Measurements from ENCODE around the gene MRPL53.
"Not testable (repeated sequence)": the region's sequence is repeated elsewhere in the genome, so short reads cannot be mapped to it uniquely, and the experiment has no call there.

MRPL53 gene

GRCh38 chr2:74481431-74481830 is 9.0 kb upstream of the MRPL53 start:
- no peak for DNase-seq

DNA sequence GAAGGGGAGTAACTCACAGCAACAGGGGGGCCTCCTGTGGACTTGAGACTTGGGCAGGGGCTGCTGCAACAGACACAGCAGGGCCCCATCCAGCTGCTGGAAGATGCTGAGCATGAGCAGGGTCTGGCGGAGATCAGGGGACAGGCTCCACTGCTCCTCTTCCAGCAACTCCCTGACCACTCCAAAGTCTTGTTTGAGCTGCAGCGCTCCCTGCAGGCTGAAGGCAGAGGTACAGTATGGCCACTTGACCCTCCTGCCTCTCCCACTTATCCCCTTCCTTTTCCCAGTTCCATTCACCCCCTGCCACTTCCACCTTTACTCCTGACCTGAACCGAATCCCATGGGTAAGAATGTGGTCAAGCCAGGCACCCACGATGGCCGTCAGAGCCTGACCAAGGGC is 2.4 kb upstream of the MRPL53 start:
- no peak for DNase-seq

GRCh38 chr2:74474481-74474880 is 2.0 kb upstream of the MRPL53 start:
- no peak for DNase-seq

- DNase-seq = no peak
Measured at GRCh38 chr2:74472945-74473258, 422 bp upstream of the MRPL53 start.

GRCh38 chr2:74471332-74472065 is 981 bp downstream of the MRPL53 start:
- DNase-seq = no peak

- DNase-seq = not testable (repeated sequence)
Measured at GRCh38 chr2:74470742-74471141, 1.7 kb downstream of the MRPL53 start.

DNA sequence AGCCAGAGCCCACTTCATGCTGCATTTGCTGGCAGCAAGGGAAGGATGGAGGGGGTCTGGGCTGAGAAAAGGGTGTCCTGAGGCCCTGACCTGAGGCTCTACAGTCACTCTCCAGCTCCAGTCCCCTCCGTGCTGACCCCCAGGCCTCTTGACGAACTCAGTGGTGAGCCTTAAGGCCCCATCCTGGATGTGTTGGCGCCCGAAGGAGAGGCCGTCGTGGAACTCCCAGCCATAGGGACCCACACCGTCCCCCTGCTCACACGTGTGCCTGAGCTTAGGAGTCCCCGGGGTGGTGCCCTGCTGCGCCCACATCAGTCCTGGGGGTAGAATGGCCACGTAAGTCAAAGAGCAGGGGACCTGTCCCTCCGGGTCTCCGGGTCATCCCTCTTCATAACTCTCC is 8.1 kb downstream of the MRPL53 start:
- no peak for DNase-seq

GRCh38 chr2:74462786-74463105 is 9.7 kb downstream of the MRPL53 start:
- no peak for DNase-seq

DNA sequence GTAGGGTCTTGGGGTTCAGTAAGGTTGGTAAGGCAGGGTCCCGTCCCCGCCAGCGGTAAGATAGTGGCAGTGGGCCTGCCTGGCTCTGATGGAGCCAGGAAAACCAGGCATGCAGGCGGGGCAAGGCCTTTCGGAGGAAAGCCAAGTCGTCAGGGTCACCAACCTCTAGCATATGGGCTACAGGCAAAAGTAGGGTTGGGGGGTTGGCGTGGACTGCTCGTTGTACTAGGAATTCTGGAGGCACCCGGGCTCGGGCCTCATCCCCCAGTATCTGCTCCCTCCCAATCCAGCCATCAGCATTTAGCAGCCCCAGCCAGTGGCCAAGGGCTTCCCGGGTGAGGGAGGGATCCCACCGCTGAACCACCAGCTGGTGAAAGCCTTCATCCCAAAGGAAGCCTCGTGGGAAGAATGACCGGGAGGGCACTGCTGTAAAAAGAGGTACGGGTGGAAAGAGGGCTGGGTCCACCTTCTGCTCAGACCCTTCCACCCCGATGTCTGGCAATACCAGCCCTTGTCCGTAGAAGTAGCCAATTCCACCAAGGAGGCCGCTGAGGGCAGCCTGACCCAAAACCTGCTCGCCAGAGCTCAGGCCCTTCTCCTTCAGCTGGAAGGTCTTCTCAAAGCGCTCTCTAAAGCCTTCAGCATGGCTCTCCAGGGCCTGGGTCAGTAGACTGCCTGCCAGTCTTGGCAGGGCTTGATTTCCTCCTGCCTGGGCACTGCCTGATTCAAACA is 10.3 kb downstream of the MRPL53 start:
- no peak for DNase-seq

DNA sequence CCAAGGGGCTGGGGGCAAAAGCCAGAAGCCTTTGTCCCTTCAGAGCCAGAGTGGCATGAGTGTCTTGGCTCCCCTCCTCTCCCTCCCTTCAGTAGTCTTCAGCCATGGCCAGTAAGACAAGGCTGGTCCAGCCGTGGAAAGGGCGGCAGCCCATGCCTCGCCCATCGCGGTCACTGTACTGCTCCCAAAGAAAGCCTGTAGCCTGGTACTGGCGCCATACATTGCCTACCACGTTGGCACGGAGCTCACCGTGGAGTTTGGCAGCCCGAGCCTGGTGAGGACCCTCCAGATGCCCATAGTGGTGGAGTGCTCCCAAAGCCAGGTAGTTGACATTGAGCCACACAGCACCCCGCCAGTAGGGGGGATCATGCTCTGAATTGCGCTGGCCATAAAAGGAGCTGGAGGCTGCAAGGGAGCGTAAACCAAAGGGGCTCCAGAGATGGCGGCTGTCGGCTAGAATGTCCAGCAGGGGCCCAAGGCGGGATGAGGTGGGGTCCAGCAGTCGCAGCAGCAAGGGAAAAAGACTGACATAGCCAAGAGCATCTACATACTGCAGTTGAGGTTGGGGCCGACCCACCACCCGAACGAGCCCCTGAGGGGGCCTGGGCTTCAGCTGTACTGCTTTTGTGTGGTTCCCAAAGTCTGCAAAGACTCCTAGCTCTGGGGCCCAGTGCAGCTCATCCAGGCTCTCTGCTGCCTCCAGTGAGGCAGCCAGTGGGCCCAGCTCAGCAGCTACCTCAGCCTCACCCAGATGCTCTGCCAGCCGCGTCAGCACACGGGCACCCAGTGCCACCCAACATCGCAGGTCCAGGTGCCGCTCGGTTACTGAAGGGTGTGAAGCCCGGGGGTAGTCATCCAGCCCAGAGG is 11.1 kb downstream of the MRPL53 start:
- DNase-seq = no peak

DNA sequence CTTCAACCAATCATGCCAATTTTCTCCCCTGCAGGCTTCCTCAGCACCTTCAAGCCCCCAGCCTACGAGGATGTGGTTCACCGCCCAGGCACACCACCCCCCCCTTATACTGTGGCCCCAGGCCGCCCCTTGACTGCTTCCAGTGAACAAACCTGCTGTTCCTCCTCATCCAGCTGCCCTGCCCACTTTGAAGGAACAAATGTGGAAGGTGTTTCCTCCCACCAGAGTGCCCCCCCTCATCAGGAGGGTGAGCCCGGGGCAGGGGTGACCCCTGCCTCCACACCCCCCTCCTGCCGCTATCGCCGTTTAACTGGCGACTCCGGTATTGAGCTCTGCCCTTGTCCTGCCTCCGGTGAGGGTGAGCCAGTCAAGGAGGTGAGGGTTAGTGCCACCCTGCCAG is 12.3 kb downstream of the MRPL53 start:
- not testable (repeated sequence) for DNase-seq

- not testable (repeated sequence) for DNase-seq
Measured at GRCh38 chr2:74459503-74460118, 12.9 kb downstream of the MRPL53 start.

- DNase-seq = no peak
Measured at GRCh38 chr2:74458938-74459363, 13.5 kb downstream of the MRPL53 start.

GRCh38 chr2:74458132-74458937 is 14.1 kb downstream of the MRPL53 start, which contains the start of gene WBP1:
Gene WBP1, plus strand, starts transcription at chr2:74458438. Its CDS starts 165 bp downstream, at chr2:74458603.
- DNase-seq = peak; percentile 72

- DNase-seq = no peak
Measured at GRCh38 chr2:74457549-74458131, 14.8 kb downstream of the MRPL53 start.

DNA sequence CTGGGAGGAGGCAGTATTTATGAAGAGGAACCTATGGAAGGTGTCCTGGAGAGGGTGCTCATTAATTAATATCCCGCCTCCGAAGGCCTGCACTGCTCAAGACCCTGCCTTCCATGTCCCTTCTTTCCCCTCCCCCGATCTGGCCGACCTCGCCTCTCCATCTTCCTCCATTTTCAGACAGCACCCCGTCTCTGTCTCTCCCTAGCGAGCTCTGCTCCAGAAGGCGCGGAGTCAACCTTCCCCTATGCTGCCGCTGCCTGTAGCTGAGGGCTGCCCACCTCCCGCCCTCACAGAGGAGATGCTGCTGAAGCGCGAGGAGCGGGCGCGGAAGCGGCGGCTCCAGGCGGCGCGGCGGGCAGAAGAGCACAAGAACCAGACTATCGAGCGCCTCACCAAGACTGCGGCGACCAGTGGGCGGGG is 15.3 kb downstream of the MRPL53 start:
- DNase-seq = no peak

GRCh38 chr2:74454654-74455511 is 17.6 kb downstream of the MRPL53 start, which contains the start of gene INO80B:
Gene INO80B, plus strand, starts transcription at chr2:74455087. Its CDS starts 30 bp downstream, at chr2:74455117.
- peak; percentile 21 for DNase-seq

DNA sequence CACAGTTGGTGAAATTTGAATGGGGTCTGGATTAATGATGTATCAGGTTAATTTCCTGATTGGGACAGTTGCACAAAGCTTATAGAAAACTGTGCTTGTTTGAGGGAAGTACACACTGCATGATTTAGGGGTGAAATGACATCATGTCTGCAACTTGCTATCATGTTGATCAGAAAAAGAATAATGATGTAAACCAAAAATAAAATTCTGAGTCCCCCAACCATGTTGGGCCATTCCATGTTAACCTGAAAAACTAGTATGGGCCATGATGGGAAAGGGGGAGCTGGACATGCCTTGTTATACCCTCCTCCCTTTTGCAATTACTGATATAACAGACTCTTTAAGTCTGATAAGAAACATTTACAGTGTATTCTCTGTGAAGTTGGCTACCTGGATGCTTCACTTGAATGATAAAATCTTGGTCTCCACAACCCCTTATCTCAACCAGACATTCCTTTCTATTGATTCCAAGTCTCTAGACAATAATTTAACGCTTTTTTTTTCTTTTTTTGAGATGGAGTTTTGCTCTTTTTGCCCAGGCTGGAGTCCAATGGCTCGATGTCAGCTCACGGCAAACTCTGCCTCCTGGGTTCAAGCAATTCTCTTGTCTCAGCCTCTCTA is 21.8 kb downstream of the MRPL53 start:
- no peak for DNase-seq

GRCh38 chr2:74448771-74449170 is 23.7 kb downstream of the MRPL53 start:
- DNase-seq = no peak
